ENCODE measurements around the gene CLEC4M. TPM values are rescaled to one million over a fixed set of nuclear protein-coding genes. Genes with fewer than 3 reads are reported as not detected.

CLEC4M gene
- total RNA-seq, 1 donor from 2014 or later: 4.8 TPM

- intact Hi-C loops (cut with DNase I): no loop called here
- H3K4me3 ChIP-seq: no peak overlapping the region
- no peak for TF ChIP-seq CTCF (IDR thresholded peaks at IDR 0.05)
- DNase-seq: no peak
- no peak for ATAC-seq
- H3K27ac ChIP-seq: no peak overlapping the region
- no peaks in the 10 kb centered on the region for H3K9me3 ChIP-seq
- H3K27me3 ChIP-seq: no peaks in the 10 kb centered on the region
- peaks cover 6% of the 10 kb centered on the region for H3K4me1 ChIP-seq
- H3K36me3 ChIP-seq: no peaks in the 10 kb centered on the region
Measured at GRCh38 chr19:7775761-7776160, 12.7 kb downstream of the CLEC4M start.

GRCh38 chr19:7778081-7778480 is 15.0 kb downstream of the CLEC4M start:
- Histone ChIP-seq H3K9me3 (no peaks in the 10 kb centered on the region), H3K27me3 (no peaks in the 10 kb centered on the region), H3K36me3 (no peaks in the 10 kb centered on the region), H3K4me1 (no peaks in the 10 kb centered on the region), H3K27ac (no peak overlapping the region), H3K4me3 (no peak overlapping the region)
- ATAC-seq (peak; percentile 45), DNase-seq (peak; percentile 18)
- intact Hi-C loops (cut with DNase I): no loop called here
- no peak for TF ChIP-seq CTCF (IDR thresholded peaks at IDR 0.05)

- no peak for TF ChIP-seq CTCF (IDR thresholded peaks at IDR 0.05)
- no peaks in the 10 kb centered on the region for H3K9me3 ChIP-seq
Measured at GRCh38 chr19:7779631-7780486, 16.8 kb downstream of the CLEC4M start.

GRCh38 chr19:7781157-7781556 is 18.1 kb downstream of the CLEC4M start:
- DNase-seq (peak; percentile 23), ATAC-seq (no peak)
- no peak overlapping the region for H3K27ac ChIP-seq
- no peaks in the 10 kb centered on the region for H3K9me3 ChIP-seq
- intact Hi-C loops (cut with DNase I): no loop called here
- no peaks in the 10 kb centered on the region for H3K36me3 ChIP-seq
- no peak for TF ChIP-seq CTCF (IDR thresholded peaks at IDR 0.05)
- no peak overlapping the region for H3K4me3 ChIP-seq
- H3K27me3 ChIP-seq: no peaks in the 10 kb centered on the region
- no peaks in the 10 kb centered on the region for H3K4me1 ChIP-seq

More at GRCh38 chr19:7779631-7780486, 16.8 kb downstream of the CLEC4M start:
- Histone ChIP-seq H3K36me3 (no peaks in the 10 kb centered on the region), H3K27me3 (no peaks in the 10 kb centered on the region), H3K4me3 (no peak overlapping the region), H3K4me1 (no peaks in the 10 kb centered on the region), H3K27ac (no peak overlapping the region)
- DNase-seq (peak; percentile 35), ATAC-seq (no peak)
- intact Hi-C loops (cut with DNase I): no loop called here

GRCh38 chr19:7783991-7784423 is 21.0 kb downstream of the CLEC4M start:
- intact Hi-C loops (cut with DNase I): no loop called here
- H3K9me3 ChIP-seq: no peaks in the 10 kb centered on the region
- H3K27me3 ChIP-seq: peaks cover 19% of the 10 kb centered on the region
- no peaks in the 10 kb centered on the region for H3K36me3 ChIP-seq
- DNase-seq (peak; percentile 67), ATAC-seq (peak; percentile 88)
- no peak overlapping the region for H3K4me3 ChIP-seq
- H3K4me1 ChIP-seq: no peaks in the 10 kb centered on the region
- no peak overlapping the region for H3K27ac ChIP-seq
- TF ChIP-seq CTCF (IDR thresholded peaks at IDR 0.05): no peak
